Measurements from ENCODE around the gene STAC2.

Gene STAC2

DNA sequence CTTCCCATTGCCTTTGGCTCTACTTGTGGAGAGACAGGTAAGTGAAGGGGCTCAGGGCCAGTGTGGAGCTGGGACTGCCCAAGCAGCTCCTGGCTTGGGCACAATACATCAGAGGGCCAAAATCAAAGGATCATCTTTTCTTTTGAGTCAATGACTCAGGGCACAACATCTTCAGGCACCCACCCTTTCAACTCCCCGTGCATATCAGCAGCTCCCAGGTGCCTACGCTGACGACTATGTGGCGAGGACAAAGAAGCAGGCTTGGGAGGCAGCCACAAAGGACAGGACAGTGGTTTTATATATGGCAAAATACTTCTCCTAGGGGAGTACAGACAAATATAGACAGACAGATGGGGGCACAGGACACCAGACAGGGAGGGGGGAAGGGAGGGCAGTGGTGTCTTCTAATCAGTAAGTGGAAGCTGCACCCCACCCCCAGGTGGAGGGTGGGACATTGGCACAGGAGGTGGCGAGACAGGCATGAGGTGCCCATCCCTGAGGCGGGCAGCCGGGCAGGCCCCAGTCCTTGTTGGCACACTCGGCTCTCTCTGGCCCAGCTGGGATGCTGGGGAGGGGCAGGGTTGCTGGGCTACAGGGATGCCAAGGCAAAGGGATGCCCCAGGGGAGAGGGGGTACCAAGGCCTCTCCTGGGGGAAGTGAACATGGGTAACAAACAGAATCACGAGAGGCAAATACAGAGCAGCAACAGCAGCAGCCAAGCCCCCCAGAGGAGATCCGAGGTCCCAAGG lies 52.0 kb downstream of the STAC2 start:
- no peak overlapping the region for H3K4me2 ChIP-seq (ENCODE audit: low read depth, low read length)
- no peak overlapping the region for H3K27ac ChIP-seq (ENCODE audit: low read length)
- no peak overlapping the region for H3K4me3 ChIP-seq (ENCODE audit: low read length)
- no peaks in the 10 kb centered on the region for H3K36me3 ChIP-seq (replicated peaks; ENCODE audit: insufficient read depth, low read length)
- H3K9me3 ChIP-seq (replicated peaks; ENCODE audit: insufficient read depth, low read length): no peaks in the 10 kb centered on the region
- no peak overlapping the region for H2AFZ ChIP-seq (ENCODE audit: low read length)
- no peaks in the 10 kb centered on the region for H3K79me2 ChIP-seq (ENCODE audit: low read length)
- no peak overlapping the region for H3K9ac ChIP-seq (ENCODE audit: low read length)
- no peaks in the 10 kb centered on the region for H4K20me1 ChIP-seq (ENCODE audit: insufficient read depth, low read length)
- DNase-seq: no peak
- H3K9me2 ChIP-seq (replicated peaks; ENCODE audit: insufficient read depth, low read length): no peaks in the 10 kb centered on the region
- TF ChIP-seq EZH2phosphoT487 (IDR thresholded peaks at IDR 0.05; ENCODE audit: low read length) (no peak), EZH2 (optimal IDR thresholded peaks at IDR 0.05; ENCODE audit: low read depth, low read length) (no peak)
- TF ChIP-seq, protein P1, sequence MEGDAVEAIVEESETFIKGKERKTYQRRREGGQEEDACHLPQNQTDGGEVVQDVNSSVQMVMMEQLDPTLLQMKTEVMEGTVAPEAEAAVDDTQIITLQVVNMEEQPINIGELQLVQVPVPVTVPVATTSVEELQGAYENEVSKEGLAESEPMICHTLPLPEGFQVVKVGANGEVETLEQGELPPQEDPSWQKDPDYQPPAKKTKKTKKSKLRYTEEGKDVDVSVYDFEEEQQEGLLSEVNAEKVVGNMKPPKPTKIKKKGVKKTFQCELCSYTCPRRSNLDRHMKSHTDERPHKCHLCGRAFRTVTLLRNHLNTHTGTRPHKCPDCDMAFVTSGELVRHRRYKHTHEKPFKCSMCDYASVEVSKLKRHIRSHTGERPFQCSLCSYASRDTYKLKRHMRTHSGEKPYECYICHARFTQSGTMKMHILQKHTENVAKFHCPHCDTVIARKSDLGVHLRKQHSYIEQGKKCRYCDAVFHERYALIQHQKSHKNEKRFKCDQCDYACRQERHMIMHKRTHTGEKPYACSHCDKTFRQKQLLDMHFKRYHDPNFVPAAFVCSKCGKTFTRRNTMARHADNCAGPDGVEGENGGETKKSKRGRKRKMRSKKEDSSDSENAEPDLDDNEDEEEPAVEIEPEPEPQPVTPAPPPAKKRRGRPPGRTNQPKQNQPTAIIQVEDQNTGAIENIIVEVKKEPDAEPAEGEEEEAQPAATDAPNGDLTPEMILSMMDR (IDR thresholded peaks at IDR 0.05; ENCODE audit: low read length): no peak
- H3K4me1 ChIP-seq (ENCODE audit: low read length): peaks cover 10% of the 10 kb centered on the region
- H3K27me3 ChIP-seq (replicated peaks; ENCODE audit: insufficient read depth, low read length): no peaks in the 10 kb centered on the region
- H3F3A ChIP-seq (ENCODE audit: insufficient read depth, low read length): peaks cover 6% of the 10 kb centered on the region; the same call in 1 of the 2 replicates

DNA sequence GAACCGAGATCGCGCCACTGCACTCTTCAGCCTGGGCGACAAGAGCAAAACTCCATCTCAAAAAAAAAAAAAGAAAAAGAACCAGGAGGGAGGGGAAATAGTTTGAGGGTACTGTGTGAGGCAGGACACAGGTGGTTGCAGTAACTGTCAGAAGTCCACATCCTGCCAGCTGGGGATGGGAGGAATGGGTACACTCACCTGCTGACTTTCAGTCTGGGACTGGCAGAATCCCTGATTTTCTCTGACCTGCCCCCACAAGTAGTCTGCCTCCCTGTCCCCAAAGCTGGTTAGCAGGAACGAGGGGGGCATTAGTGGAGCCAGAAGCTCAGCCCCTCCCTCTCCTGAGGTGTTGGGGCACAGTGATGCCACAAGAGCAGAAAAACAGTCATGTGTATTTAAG lies 52.7 kb downstream of the STAC2 start:
- Histone ChIP-seq H3K4me3 (ENCODE audit: low read length) (no peak overlapping the region), H4K20me1 (ENCODE audit: insufficient read depth, low read length) (no peaks in the 10 kb centered on the region), H3K9me2 (replicated peaks; ENCODE audit: insufficient read depth, low read length) (no peaks in the 10 kb centered on the region), H3K36me3 (replicated peaks; ENCODE audit: insufficient read depth, low read length) (no peaks in the 10 kb centered on the region), H3K4me1 (ENCODE audit: low read length) (peaks cover 13% of the 10 kb centered on the region), H3K9me3 (replicated peaks; ENCODE audit: insufficient read depth, low read length) (no peaks in the 10 kb centered on the region), H3K27ac (ENCODE audit: low read length) (no peak overlapping the region), H3K27me3 (replicated peaks; ENCODE audit: insufficient read depth, low read length) (no peaks in the 10 kb centered on the region), H3K9ac (ENCODE audit: low read length) (no peak overlapping the region), H2AFZ (ENCODE audit: low read length) (no peak overlapping the region), H3K79me2 (ENCODE audit: low read length) (no peaks in the 10 kb centered on the region), H3F3A (ENCODE audit: insufficient read depth, low read length) (peaks cover 6% of the 10 kb centered on the region; the same call in 1 of the 2 replicates), H3K4me2 (ENCODE audit: low read depth, low read length) (no peak overlapping the region)
- no peak for DNase-seq
- no peak for TF ChIP-seq EZH2phosphoT487 (IDR thresholded peaks at IDR 0.05; ENCODE audit: low read length)
- no peak for TF ChIP-seq EZH2 (optimal IDR thresholded peaks at IDR 0.05; ENCODE audit: low read depth, low read length)
- TF ChIP-seq, protein P1 (IDR thresholded peaks at IDR 0.05; ENCODE audit: low read length): no peak

DNA sequence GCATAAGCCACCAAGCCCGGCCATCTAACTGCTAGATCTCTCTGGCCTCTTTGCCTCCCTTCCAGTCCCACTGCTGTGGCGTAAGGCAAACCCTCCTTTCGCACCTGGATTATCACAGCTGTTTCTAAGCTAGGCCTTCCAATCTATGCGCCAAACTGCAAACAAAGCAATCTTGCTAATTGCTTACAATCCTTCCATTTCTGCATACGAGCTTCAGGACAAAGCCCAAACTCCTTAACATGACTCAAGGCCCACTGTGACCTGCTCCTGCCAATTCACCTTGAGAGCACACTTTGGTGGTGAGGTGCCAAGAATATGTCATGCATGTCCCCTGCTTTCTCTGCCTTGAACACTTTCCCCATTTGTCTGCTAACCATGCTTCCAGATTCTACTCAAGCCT lies 53.8 kb downstream of the STAC2 start:
- Histone ChIP-seq H3K27ac (ENCODE audit: low read length) (no peak overlapping the region), H3K9ac (ENCODE audit: low read length) (no peak overlapping the region), H4K20me1 (ENCODE audit: insufficient read depth, low read length) (no peaks in the 10 kb centered on the region), H3K4me3 (ENCODE audit: low read length) (no peak overlapping the region), H3K79me2 (ENCODE audit: low read length) (no peaks in the 10 kb centered on the region), H3K36me3 (replicated peaks; ENCODE audit: insufficient read depth, low read length) (no peaks in the 10 kb centered on the region), H3K4me2 (ENCODE audit: low read depth, low read length) (no peak overlapping the region), H3K9me2 (replicated peaks; ENCODE audit: insufficient read depth, low read length) (no peaks in the 10 kb centered on the region), H3K27me3 (replicated peaks; ENCODE audit: insufficient read depth, low read length) (no peaks in the 10 kb centered on the region), H3K9me3 (replicated peaks; ENCODE audit: insufficient read depth, low read length) (no peaks in the 10 kb centered on the region), H3F3A (ENCODE audit: insufficient read depth, low read length) (peaks cover 16% of the 10 kb centered on the region), H2AFZ (ENCODE audit: low read length) (no peak overlapping the region), H3K4me1 (ENCODE audit: low read length) (peaks cover 22% of the 10 kb centered on the region)
- TF ChIP-seq, protein P1 (IDR thresholded peaks at IDR 0.05; ENCODE audit: low read length): no peak
- DNase-seq: no peak

Data from MM.1S (cell line).